HUES6 (cell line): ENCODE results near the gene CD58.
A peak's percentile ranks its signal among the peaks of the same experiment; 100 is the strongest.

ENCODE experiments used
- H3K27ac ChIP-seq: 2 replicates; pipeline ENCODE4 v1.7.0; 2013; ENCODE audit warnings: low read depth, mild to moderate bottlenecking, low read length, inconsistent platforms
- H3K27me3 ChIP-seq: 2 replicates; pipeline ENCODE4 v1.6.1; 2013; ENCODE audit warnings: low read length; ENCODE audit not compliant: control insufficient read depth, insufficient read depth
- H3K36me3 ChIP-seq: 2 replicates; pipeline ENCODE4 v1.6.1; 2013; ENCODE audit warnings: low read length; ENCODE audit not compliant: control insufficient read depth, insufficient read depth
- H3K4me1 ChIP-seq: 2 replicates; pipeline ENCODE4 v1.6.1; 2013; ENCODE audit warnings: low read length; ENCODE audit not compliant: control insufficient read depth, insufficient read depth
- H3K4me3 ChIP-seq: 2 replicates; pipeline ENCODE4 v1.5.1; 2013; ENCODE audit warnings: low read depth, low read length
- H3K9ac ChIP-seq: one replicate; pipeline ENCODE4 v1.6.1; 2013; ENCODE audit warnings: mild to moderate bottlenecking, low read length
- H3K9me3 ChIP-seq: 2 replicates; pipeline ENCODE4 v1.6.1; 2013; ENCODE audit warnings: low read depth, low read length; ENCODE audit not compliant: control insufficient read depth, insufficient read depth

Gene CD58

GRCh38 chr1:116475850-116476218 lies 95.0 kb downstream of the CD58 start:
- Histone ChIP-seq H3K27me3 (no peaks in the 10 kb centered on the region), H3K27ac (no peak overlapping the region), H3K9me3 (no peaks in the 10 kb centered on the region), H3K4me1 (peaks cover 24% of the 10 kb centered on the region), H3K4me3 (no peak overlapping the region), H3K9ac (no peak overlapping the region), H3K36me3 (no peaks in the 10 kb centered on the region)

- Histone ChIP-seq H3K27me3 (no peaks in the 10 kb centered on the region), H3K9ac (no peak overlapping the region), H3K36me3 (no peaks in the 10 kb centered on the region), H3K9me3 (no peaks in the 10 kb centered on the region), H3K4me3 (no peak overlapping the region), H3K27ac (no peak overlapping the region), H3K4me1 (peaks cover 24% of the 10 kb centered on the region)
Observed at GRCh38 chr1:116474921-116475849, 95.6 kb downstream of the CD58 start.

GRCh38 chr1:116472431-116472961 lies 98.3 kb downstream of the CD58 start:
- H3K36me3 ChIP-seq = no peaks in the 10 kb centered on the region
- peaks cover 13% of the 10 kb centered on the region for H3K4me1 ChIP-seq
- no peak overlapping the region for H3K9ac ChIP-seq
- H3K9me3 ChIP-seq = no peaks in the 10 kb centered on the region
- H3K27ac ChIP-seq = no peak overlapping the region
- H3K4me3 ChIP-seq = no peak overlapping the region
- no peaks in the 10 kb centered on the region for H3K27me3 ChIP-seq

DNA sequence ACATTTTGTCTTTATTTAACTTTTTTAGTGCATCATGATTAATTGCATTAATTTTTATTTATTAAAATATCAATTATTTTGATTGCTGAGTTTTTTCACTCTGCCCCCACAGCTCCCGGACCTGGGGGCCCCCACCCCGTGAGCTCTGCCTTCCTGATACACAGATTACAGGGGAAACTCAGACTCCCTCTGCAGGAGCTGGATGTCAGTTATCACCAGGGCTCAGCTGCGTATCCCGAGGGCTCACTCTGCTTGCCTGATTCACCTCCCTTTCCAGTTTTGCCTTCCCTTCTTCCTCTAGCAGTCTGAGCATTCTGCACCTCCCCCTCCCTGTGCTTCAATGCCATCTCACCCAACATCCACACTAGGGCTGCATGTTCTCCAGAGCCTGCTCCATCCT lies 99.6 kb downstream of the CD58 start:
- no peak overlapping the region for H3K4me3 ChIP-seq
- H3K9me3 ChIP-seq = no peaks in the 10 kb centered on the region
- H3K4me1 ChIP-seq = peaks cover 13% of the 10 kb centered on the region
- H3K27me3 ChIP-seq = no peaks in the 10 kb centered on the region
- H3K9ac ChIP-seq = no peak overlapping the region
- no peak overlapping the region for H3K27ac ChIP-seq
- no peaks in the 10 kb centered on the region for H3K36me3 ChIP-seq

DNA sequence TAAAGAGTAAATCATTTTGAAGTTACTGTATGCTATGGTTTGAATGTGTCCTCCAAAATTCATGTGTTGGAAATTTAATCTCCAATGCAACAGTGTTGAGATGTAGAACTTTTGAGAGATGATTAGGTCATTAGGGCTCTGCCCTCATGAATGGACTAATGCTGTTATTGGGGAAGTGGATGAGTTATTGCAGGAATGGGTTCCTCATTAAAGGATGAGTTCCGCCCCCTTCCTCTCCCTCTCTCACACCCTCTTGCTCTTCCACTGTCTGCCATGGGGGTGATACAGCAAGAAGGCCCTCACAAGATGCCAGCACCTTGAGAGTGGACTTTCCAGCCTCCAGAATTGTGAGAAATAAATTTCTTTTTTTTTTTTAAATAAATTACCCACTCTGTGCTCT lies 100.2 kb downstream of the CD58 start:
- no peak overlapping the region for H3K9ac ChIP-seq
- peaks cover 13% of the 10 kb centered on the region for H3K4me1 ChIP-seq
- H3K4me3 ChIP-seq = no peak overlapping the region
- no peaks in the 10 kb centered on the region for H3K36me3 ChIP-seq
- no peaks in the 10 kb centered on the region for H3K9me3 ChIP-seq
- H3K27me3 ChIP-seq = no peaks in the 10 kb centered on the region
- no peak overlapping the region for H3K27ac ChIP-seq

- H3K4me3 ChIP-seq = no peak overlapping the region
- H3K36me3 ChIP-seq = no peaks in the 10 kb centered on the region
- H3K9me3 ChIP-seq = no peaks in the 10 kb centered on the region
- no peak overlapping the region for H3K9ac ChIP-seq
- H3K4me1 ChIP-seq = peaks cover 6% of the 10 kb centered on the region
- no peaks in the 10 kb centered on the region for H3K27me3 ChIP-seq
- no peak overlapping the region for H3K27ac ChIP-seq
Observed at GRCh38 chr1:116466810-116467557, 103.8 kb downstream of the CD58 start.

DNA sequence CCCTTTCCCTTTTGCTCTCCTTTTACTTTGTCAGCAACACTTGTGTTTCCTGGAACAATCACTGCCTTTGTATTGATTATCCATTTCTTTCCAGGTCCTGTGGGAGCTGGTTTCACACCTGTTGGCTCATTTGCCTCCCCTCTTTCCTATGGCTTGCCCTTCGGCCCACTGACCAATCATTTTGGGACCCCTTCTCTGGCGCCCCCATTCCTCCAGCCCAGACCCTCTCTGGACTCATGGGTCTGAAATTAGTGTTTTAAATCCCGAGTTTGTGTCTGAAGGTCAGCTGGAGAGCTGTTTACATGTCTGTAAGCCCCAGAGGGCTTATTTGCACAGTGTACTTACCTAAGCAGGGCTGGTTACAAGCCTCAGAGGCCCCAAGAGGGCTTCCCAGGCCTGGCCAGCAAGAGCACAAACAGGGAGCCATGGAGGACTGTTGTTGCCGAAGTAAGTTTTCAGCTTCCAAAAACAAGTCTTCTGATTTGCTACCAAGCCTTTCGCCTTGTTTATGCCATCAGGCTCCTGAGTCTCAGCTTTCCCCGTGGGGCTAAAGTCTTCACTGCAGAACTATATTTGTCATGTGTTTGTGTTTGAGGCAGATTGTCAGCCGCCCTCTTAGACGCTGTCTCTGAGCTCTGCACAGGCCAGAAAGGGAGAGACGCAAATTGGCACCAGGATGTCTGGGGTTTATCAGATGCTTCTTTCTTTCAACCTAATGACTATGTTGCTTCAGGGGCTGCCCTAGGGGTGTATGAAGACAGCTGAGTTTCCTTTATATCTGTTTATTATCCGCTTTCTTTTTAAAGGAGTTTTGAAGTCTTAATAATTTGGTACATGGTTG lies 104.8 kb downstream of the CD58 start:
- H3K36me3 ChIP-seq = no peaks in the 10 kb centered on the region
- no peak overlapping the region for H3K4me3 ChIP-seq
- peak overlapping the region; percentile 12 for H3K9ac ChIP-seq
- no peaks in the 10 kb centered on the region for H3K9me3 ChIP-seq
- H3K4me1 ChIP-seq = no peaks in the 10 kb centered on the region
- H3K27ac ChIP-seq = no peak overlapping the region
- H3K27me3 ChIP-seq = no peaks in the 10 kb centered on the region

DNA sequence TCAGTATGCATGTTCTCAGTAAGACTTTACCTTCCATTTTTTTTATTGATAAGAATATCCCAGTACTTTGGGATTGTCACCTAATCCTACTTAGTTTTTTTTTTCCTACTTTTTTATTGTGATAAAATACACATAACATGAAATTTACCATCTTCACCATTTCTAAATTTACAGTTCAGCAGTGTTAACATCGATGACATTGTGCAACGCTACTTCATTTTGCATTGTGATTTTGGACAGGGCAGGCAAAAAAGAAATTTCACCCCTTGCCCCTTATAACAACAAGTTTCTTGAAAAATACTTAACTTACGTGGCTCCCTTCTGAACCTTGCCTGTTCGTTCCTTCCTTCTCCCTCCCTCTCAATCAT lies 105.4 kb downstream of the CD58 start:
- H3K9ac ChIP-seq = no peak overlapping the region
- no peaks in the 10 kb centered on the region for H3K27me3 ChIP-seq
- no peak overlapping the region for H3K4me3 ChIP-seq
- no peaks in the 10 kb centered on the region for H3K9me3 ChIP-seq
- no peaks in the 10 kb centered on the region for H3K4me1 ChIP-seq
- H3K36me3 ChIP-seq = no peaks in the 10 kb centered on the region
- no peak overlapping the region for H3K27ac ChIP-seq
